ENCODE results near the gene F2RL3.

F2RL3 gene

DNA sequence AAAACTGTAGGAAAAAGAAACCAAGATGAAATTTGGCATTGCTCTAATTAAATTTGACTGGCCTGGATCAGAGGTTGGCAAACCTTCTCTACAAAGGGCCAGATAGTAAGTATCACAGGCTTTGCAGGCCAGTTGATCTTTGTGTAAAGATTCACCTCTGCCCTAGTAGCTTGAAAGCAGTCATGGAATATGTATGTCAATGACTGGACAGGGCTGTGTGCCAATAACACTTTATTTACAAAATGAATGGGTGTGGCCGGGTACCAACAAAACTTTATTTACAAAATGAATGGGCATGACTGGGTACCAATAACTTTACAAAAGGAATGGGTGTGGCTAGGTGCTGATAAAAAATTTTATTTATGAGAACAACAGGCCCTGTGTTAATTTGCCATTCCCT lies 39.6 kb upstream of the F2RL3 start:
- H3K4me1 ChIP-seq (ENCODE audit: low read depth, poor library complexity, severe bottlenecking): no peaks in the 10 kb centered on the region
- H4K20me1 ChIP-seq (ENCODE audit: insufficient read depth): no peaks in the 10 kb centered on the region
- no peaks in the 10 kb centered on the region for H3K27me3 ChIP-seq (ENCODE audit: insufficient read depth, low read depth)
- no peak overlapping the region for H3K9ac ChIP-seq
- no peak overlapping the region for H3K4me3 ChIP-seq (IDR thresholded peaks at IDR 0.05; ENCODE audit: insufficient read depth, low read depth, low read length)
- H3K36me3 ChIP-seq (ENCODE audit: insufficient read depth): no peaks in the 10 kb centered on the region; the same call in 1 of the 2 replicates
- no peaks in the 10 kb centered on the region for H3K79me2 ChIP-seq (ENCODE audit: insufficient read depth, low read depth)
- H2AFZ ChIP-seq (ENCODE audit: low read depth): no peak overlapping the region
- no peak overlapping the region for H3K27ac ChIP-seq
- no peak overlapping the region for H3K4me2 ChIP-seq
- TF ChIP-seq, protein P1, sequence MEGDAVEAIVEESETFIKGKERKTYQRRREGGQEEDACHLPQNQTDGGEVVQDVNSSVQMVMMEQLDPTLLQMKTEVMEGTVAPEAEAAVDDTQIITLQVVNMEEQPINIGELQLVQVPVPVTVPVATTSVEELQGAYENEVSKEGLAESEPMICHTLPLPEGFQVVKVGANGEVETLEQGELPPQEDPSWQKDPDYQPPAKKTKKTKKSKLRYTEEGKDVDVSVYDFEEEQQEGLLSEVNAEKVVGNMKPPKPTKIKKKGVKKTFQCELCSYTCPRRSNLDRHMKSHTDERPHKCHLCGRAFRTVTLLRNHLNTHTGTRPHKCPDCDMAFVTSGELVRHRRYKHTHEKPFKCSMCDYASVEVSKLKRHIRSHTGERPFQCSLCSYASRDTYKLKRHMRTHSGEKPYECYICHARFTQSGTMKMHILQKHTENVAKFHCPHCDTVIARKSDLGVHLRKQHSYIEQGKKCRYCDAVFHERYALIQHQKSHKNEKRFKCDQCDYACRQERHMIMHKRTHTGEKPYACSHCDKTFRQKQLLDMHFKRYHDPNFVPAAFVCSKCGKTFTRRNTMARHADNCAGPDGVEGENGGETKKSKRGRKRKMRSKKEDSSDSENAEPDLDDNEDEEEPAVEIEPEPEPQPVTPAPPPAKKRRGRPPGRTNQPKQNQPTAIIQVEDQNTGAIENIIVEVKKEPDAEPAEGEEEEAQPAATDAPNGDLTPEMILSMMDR (conservative IDR thresholded peaks at IDR 0.05; ENCODE audit: low read depth, low read length): no peak

- no peaks in the 10 kb centered on the region for H3K27me3 ChIP-seq (ENCODE audit: insufficient read depth, low read depth)
- H3K27ac ChIP-seq: no peak overlapping the region
- H4K20me1 ChIP-seq (ENCODE audit: insufficient read depth): no peaks in the 10 kb centered on the region
- no peaks in the 10 kb centered on the region for H3K4me1 ChIP-seq (ENCODE audit: low read depth, poor library complexity, severe bottlenecking)
- TF ChIP-seq, protein P1 (conservative IDR thresholded peaks at IDR 0.05; ENCODE audit: low read depth, low read length): no peak
- H3K4me2 ChIP-seq: no peak overlapping the region
- H3K36me3 ChIP-seq (ENCODE audit: insufficient read depth): no peaks in the 10 kb centered on the region; the same call in 1 of the 2 replicates
- H3K79me2 ChIP-seq (ENCODE audit: insufficient read depth, low read depth): no peaks in the 10 kb centered on the region
- no peak overlapping the region for H3K4me3 ChIP-seq (IDR thresholded peaks at IDR 0.05; ENCODE audit: insufficient read depth, low read depth, low read length)
- no peak overlapping the region for H2AFZ ChIP-seq (ENCODE audit: low read depth)
- no peak overlapping the region for H3K9ac ChIP-seq
Measured at GRCh38 chr19:16850133-16850532, 38.7 kb upstream of the F2RL3 start.

DNA sequence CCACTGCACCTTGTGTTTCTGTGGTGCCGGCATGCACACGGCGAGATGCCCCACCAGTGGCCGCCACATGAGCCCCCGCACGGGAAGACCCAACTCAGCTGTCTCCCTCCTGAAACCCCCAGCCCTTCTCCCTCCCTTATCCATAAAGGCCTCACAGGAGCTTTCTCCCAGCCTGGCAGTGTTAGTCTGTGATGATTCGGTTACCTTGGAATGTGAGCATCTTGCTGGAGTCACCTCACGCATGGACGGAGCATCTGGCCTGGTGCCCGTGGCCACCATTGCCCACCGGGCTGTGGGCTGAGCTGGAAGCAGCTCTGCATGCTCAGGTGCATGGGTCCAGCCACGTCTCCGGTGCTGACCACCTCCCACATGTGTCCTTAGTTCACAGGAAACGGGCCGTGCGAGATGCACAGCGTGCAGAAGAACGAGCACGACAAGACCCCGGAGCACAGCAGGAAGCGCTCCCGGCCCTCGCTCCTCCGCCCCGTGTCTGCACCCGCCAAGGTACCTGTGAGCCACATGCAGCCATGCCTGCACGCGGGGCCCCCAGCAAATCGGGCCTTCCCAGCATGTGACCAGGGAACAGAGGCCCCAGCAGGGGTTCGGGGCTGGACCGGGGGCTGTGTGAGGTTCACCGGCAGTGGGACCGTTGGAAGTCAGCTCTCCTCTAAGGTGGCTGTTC lies 37.6 kb upstream of the F2RL3 start:
- Histone ChIP-seq H3K27me3 (ENCODE audit: insufficient read depth, low read depth) (no peaks in the 10 kb centered on the region), H3K79me2 (ENCODE audit: insufficient read depth, low read depth) (no peaks in the 10 kb centered on the region), H4K20me1 (ENCODE audit: insufficient read depth) (no peaks in the 10 kb centered on the region), H3K4me2 (no peak overlapping the region), H2AFZ (ENCODE audit: low read depth) (no peak overlapping the region), H3K9ac (no peak overlapping the region), H3K4me3 (IDR thresholded peaks at IDR 0.05; ENCODE audit: insufficient read depth, low read depth, low read length) (no peak overlapping the region), H3K36me3 (ENCODE audit: insufficient read depth) (no peaks in the 10 kb centered on the region; the same call in 1 of the 2 replicates), H3K4me1 (ENCODE audit: low read depth, poor library complexity, severe bottlenecking) (no peaks in the 10 kb centered on the region), H3K27ac (no peak overlapping the region)
- TF ChIP-seq, protein P1 (conservative IDR thresholded peaks at IDR 0.05; ENCODE audit: low read depth, low read length): no peak

DNA sequence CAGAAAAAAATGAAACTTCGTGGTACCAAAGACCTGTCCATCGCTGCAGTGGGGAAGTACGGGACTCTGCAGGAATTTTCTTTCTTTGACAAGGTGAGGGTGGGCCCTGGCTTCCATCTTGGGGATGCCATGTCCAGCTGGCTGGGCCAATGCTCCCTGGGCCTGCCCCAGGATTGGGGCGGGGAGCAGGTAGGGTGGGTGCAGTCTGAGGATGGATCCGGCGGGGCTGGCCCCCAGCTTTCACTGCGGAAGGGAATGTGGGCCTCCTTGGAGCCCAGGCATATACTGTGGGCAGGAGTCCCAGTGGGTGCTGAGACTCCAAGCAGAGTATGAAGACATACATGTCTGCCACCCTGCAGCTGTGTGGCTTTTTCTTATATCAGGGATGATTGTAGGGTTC lies 35.7 kb upstream of the F2RL3 start:
- H3K4me1 ChIP-seq (ENCODE audit: low read depth, poor library complexity, severe bottlenecking): no peaks in the 10 kb centered on the region
- H3K27me3 ChIP-seq (ENCODE audit: insufficient read depth, low read depth): no peaks in the 10 kb centered on the region
- H2AFZ ChIP-seq (ENCODE audit: low read depth): no peak overlapping the region
- no peak overlapping the region for H3K4me2 ChIP-seq
- H4K20me1 ChIP-seq (ENCODE audit: insufficient read depth): no peaks in the 10 kb centered on the region
- no peak overlapping the region for H3K27ac ChIP-seq
- no peak overlapping the region for H3K9ac ChIP-seq
- TF ChIP-seq, protein P1 (conservative IDR thresholded peaks at IDR 0.05; ENCODE audit: low read depth, low read length): no peak
- no peak overlapping the region for H3K4me3 ChIP-seq (IDR thresholded peaks at IDR 0.05; ENCODE audit: insufficient read depth, low read depth, low read length)
- no peaks in the 10 kb centered on the region; the same call in 1 of the 2 replicates for H3K36me3 ChIP-seq (ENCODE audit: insufficient read depth)
- H3K79me2 ChIP-seq (ENCODE audit: insufficient read depth, low read depth): no peaks in the 10 kb centered on the region
